ENCODE measurements around the gene THAP3.
A peak's percentile ranks its signal among the peaks of the same experiment; 100 is the strongest.
"Not testable (repeated sequence)": the region's sequence is repeated elsewhere in the genome, so short reads cannot be mapped to it uniquely, and the experiment has no call there.

THAP3 gene

GRCh38 chr1:6596886-6597776, 27.5 kb upstream of the THAP3 start:
- DNase-seq (ENCODE audit: extremely low read depth, low read depth), result no peak
- TF ChIP-seq CTCF (IDR thresholded peaks at IDR 0.05; ENCODE audit: low read depth, low read length), result no peak

- DNase-seq (ENCODE audit: extremely low read depth, low read depth), result no peak
- no peak for TF ChIP-seq CTCF (IDR thresholded peaks at IDR 0.05; ENCODE audit: low read depth, low read length)
Measured at GRCh38 chr1:6597777-6598131, 26.9 kb upstream of the THAP3 start.

- DNase-seq (ENCODE audit: extremely low read depth, low read depth), result no peak
- no peak for TF ChIP-seq CTCF (IDR thresholded peaks at IDR 0.05; ENCODE audit: low read depth, low read length)
Measured at GRCh38 chr1:6599141-6599975, 25.3 kb upstream of the THAP3 start.

- DNase-seq (ENCODE audit: extremely low read depth, low read depth), result not testable (repeated sequence)
Measured at GRCh38 chr1:6599991-6600390, 24.7 kb upstream of the THAP3 start.

- DNase-seq (ENCODE audit: extremely low read depth, low read depth), result no peak
- TF ChIP-seq CTCF (IDR thresholded peaks at IDR 0.05; ENCODE audit: low read depth, low read length), result no peak
Measured at GRCh38 chr1:6600410-6601048, 24.1 kb upstream of the THAP3 start.

GRCh38 chr1:6601049-6601922, 23.4 kb upstream of the THAP3 start:
- TF ChIP-seq CTCF (IDR thresholded peaks at IDR 0.05; ENCODE audit: low read depth, low read length), result no peak; the same call in 1 of the 2 replicates
- DNase-seq (ENCODE audit: extremely low read depth, low read depth), result peak; percentile 79

Measured in AG09319 (cell line).